ENCODE results near the gene WDSUB1. TPM values are rescaled to one million over a fixed set of nuclear protein-coding genes. Genes with fewer than 3 reads are reported as not detected.

Gene WDSUB1
- total RNA-seq, 3 donors from 2014 or later: 2.3 to 3.6 (median 2.4) TPM

DNA sequence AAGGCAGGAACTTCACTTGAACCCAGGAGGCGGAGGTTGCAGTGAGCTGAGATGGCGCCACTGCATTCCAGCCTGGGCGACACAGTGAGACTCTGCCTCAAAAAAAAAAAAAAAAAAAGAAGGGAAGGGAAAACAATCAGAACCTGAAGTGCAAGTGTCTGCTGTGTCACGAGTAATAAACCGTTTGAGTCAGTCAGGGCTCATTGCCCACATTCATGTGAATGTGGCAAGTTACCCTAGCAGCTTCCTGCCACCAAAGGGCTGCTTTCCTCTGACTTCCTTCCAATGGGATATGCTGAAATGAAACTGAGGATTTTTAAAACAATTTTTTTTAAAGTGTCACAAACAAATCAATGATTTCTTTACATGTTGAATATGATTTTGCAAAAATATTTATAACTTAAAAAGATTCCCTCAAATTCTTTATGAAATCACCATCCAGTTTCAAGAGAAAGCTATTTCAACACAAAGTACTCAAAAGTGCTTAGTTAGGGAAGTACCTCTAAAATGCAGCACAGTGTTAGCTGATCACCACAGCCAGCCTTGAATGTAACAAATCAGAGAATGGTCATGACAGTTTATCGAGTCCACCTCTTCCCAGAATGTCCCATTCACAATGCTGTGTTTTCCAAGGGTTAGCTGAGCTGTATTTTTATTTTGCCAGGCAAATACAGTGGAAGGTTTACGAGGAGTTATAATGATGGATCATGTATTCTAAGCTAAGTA is 36.4 kb downstream of the WDSUB1 start:
- Mint-ChIP-seq H3K9me3 (peaks cover 5% of the 10 kb centered on the region), H3K27me3 (ENCODE audit: low read depth) (no peaks in the 10 kb centered on the region), H3K36me3 (ENCODE audit: insufficient read depth) (peaks cover 33% of the 10 kb centered on the region), H3K4me3 (no peak overlapping the region), H3K4me1 (ENCODE audit: low read depth) (peaks cover 4% of the 10 kb centered on the region)
- DNase-seq (no peak), ATAC-seq (no peak)

DNA sequence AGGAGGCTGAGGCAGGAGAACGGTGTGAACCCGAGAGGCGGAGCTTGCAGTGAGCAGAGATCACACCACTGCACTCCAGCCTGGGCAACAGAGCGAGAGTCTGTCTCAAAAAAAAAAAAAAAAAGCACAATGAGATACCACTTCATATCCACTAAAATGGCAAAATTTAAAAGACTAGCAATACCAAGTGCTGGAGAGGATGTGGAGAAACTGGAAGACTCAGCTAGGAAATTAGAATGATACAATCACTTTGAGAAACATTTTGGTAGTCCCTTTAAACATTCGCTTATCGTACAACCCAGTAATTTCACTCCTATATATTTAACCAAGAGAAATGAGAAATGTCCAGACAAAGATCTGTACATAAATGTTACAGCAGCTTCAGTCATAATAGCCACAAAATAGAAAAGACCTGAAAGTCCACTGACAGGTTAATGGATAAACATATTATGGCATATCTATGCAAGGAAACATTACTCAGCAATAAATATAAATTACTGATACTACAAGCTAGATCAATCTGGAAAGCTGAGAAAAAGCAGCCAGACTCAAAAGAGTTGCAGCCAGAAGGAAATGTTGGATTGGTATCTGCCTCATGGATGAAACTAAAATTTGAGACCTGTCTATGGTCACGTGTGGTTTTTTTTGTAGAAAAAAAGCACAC is 40.0 kb downstream of the WDSUB1 start:
- Mint-ChIP-seq H3K27me3 (ENCODE audit: low read depth) (no peaks in the 10 kb centered on the region), H3K4me3 (no peak overlapping the region), H3K4me1 (ENCODE audit: low read depth) (peaks cover 4% of the 10 kb centered on the region), H3K36me3 (ENCODE audit: insufficient read depth) (peaks cover 35% of the 10 kb centered on the region), H3K9me3 (peaks cover 5% of the 10 kb centered on the region)
- no peak for DNase-seq
- no peak for ATAC-seq

DNA sequence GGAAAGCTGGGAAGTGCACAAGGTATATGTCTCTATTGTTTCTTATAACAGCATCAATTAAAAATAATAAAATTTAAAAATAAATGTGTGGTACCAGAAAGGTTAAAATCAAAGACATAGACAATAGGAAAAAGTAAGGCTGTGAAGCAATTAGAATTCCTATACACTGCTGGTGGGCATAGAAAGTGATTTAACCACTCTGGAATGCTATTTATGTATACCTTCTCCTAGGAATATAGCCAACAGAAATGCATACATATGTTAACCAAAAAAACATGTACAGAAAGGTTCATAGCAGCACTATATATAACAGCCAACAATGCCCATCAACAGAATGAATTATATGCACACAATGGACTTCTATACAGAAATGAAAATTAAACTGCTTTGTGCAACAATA is 43.0 kb downstream of the WDSUB1 start:
- Mint-ChIP-seq H3K36me3 (ENCODE audit: insufficient read depth) (peaks cover 43% of the 10 kb centered on the region), H3K27me3 (ENCODE audit: low read depth) (no peaks in the 10 kb centered on the region), H3K4me1 (ENCODE audit: low read depth) (no peaks in the 10 kb centered on the region), H3K4me3 (no peak overlapping the region), H3K9me3 (peaks cover 5% of the 10 kb centered on the region)
- ATAC-seq (no peak), DNase-seq (no peak)

DNA sequence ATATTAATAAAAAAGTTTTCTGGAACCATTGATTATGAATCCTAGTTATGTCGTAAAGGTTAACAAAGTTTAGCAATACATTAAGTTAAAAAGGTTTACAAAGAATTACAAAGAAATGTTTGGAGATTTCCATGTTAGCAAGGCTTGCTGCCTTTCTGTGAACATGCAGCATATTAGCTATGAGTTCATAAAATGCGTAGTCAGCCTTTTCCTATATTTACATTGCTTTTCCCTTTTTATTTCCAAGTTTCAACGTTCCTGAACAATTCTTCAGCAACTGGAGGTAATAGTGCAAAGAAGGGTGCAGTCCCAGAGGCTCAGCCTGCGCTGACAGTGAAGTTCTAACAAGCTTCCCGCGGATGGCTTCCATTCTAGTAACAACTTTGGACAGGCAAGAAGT is 51.6 kb downstream of the WDSUB1 start:
- no peak for ATAC-seq

DNA sequence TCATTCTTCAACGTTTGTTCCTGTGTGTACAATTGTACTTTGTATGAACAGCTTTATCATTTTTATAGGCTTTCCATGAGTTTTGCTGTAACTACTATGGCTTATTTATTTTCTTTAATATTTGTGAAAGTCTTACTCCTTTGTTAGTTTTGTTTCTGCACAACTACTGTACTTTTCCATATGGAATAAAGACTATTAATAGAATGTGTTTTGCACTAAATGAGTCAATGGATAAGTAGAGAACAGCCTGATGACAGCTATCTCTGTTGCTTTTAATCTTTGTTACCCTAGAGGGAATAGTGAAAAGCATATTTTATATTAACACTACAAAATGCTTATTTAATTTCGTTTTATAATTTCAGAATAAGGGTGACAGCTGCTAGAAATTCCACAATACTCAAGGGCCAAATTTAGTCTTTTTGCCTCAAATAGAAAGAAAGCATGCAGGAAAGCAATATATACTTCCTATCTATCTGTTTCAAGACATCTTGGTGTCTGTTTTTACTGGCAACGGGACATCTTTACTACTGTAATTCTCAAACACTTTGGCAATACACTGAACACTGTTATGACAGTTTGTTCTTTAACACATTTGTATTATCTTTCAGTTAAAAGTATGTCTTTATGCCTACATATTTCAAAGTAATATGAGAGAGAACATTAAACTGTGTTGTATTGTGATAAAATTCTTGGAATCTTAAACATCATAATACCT is 53.9 kb downstream of the WDSUB1 start:
- DNase-seq (no peak), ATAC-seq (no peak)
- no peaks in the 10 kb centered on the region for H3K9me3 Mint-ChIP-seq
- peaks cover 17% of the 10 kb centered on the region for H3K36me3 Mint-ChIP-seq (ENCODE audit: insufficient read depth)
- no peak overlapping the region for H3K4me3 Mint-ChIP-seq
- peaks cover under 1% of the 10 kb centered on the region for H3K4me1 Mint-ChIP-seq (ENCODE audit: low read depth)
- H3K27me3 Mint-ChIP-seq (ENCODE audit: low read depth): no peaks in the 10 kb centered on the region

More for the DNA sequence above, 51.6 kb downstream of the WDSUB1 start:
- H3K4me1 Mint-ChIP-seq (ENCODE audit: low read depth): no peaks in the 10 kb centered on the region
- no peaks in the 10 kb centered on the region for H3K9me3 Mint-ChIP-seq
- H3K36me3 Mint-ChIP-seq (ENCODE audit: insufficient read depth): peaks cover 27% of the 10 kb centered on the region
- no peaks in the 10 kb centered on the region for H3K27me3 Mint-ChIP-seq (ENCODE audit: low read depth)
- H3K4me3 Mint-ChIP-seq: no peak overlapping the region
- DNase-seq: no peak

DNA sequence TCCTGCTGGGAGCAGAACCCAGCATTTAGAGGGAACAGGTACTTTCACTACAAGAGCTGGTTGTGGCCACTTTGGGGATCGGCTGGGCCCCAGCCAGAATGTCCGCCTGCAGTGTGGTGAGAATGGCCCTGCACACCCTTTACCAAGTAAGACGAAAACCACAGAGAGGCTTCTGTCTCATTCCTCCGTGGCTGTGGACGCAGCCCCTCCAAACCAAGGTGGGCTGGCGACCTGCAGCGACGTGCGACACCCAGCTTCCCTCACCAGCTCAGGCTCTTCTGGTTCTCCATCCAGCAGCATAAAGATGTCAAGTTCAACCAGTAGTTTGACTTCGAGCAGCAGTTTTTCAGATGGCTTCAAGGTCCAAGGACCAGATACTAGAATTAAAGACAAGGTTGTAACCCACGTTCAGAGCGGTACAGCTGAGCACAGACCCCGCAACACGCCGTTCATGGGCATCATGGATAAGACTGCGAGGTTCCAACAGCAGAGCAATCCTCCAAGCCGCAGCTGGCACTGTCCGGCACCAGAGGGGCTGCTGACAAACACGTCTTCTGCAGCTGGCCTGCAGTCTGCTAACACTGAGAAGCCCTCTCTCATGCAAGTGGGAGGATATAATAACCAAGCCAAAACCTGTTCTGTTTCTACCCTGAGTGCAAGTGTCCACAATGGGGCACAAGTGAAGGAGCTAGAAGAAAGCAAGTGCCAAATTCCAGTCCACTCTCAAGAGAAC is 56.2 kb downstream of the WDSUB1 start:
- ATAC-seq: no peak
- H3K27me3 Mint-ChIP-seq (ENCODE audit: low read depth): no peaks in the 10 kb centered on the region
- no peak overlapping the region for H3K4me3 Mint-ChIP-seq
- H3K36me3 Mint-ChIP-seq (ENCODE audit: insufficient read depth): peaks cover 10% of the 10 kb centered on the region
- H3K4me1 Mint-ChIP-seq (ENCODE audit: low read depth): peaks cover 14% of the 10 kb centered on the region
- H3K9me3 Mint-ChIP-seq: no peaks in the 10 kb centered on the region
- no peak for DNase-seq

DNA sequence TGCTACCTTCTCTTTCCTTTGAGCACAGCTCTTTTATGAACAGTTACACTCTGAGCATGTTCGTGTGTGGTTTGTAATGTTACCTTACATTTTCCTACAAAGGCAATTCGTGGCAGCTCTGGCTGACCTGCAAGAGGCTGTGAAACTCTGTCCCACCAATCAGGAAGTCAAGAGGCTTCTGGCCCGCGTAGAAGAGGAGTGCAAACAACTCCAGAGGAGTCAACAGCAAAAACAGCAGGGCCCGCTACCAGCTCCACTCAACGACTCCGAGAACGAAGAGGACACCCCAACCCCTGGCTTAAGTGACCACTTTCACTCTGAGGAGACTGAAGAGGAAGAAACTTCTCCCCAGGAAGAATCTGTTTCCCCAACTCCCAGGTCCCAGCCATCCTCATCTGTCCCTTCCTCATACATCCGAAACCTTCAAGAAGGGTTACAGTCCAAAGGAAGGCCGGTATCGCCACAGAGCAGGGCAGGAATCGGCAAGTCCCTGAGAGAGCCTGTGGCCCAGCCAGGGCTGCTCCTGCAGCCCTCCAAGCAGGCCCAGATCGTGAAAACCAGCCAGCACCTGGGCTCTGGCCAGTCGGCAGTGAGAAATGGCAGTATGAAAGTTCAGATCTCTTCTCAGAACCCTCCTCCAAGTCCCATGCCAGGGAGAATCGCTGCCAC is 56.9 kb downstream of the WDSUB1 start:
- Mint-ChIP-seq H3K27me3 (ENCODE audit: low read depth) (no peaks in the 10 kb centered on the region), H3K4me1 (ENCODE audit: low read depth) (peaks cover 14% of the 10 kb centered on the region), H3K9me3 (no peaks in the 10 kb centered on the region), H3K4me3 (no peak overlapping the region), H3K36me3 (ENCODE audit: insufficient read depth) (peaks cover 5% of the 10 kb centered on the region)
- DNase-seq (no peak), ATAC-seq (no peak)

DNA sequence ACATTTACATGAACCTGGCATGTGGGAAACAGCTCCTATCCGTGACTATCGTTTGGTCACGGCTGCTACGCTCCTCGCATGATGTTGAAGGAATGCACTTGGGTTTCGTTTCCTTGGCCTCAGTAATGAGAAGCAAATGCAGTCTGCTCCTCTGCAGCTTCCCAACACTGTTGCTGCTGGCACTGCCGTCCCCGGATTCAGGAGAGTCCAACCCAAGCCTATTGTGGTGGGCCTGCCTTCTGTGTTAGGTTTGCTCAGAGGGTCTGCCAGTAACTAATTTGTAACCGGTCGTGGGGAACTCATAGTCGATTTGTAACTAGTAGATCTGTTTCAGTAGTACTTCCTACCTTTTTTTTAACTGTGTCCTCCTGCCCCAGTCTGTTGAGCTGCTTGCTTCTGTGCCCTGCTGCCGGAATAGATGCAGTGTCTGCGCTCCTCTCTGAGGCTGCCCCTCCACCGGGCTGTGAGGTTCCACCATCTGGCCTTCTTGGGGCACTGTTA is 58.4 kb downstream of the WDSUB1 start:
- ATAC-seq: no peak
- DNase-seq: no peak
- Mint-ChIP-seq H3K36me3 (ENCODE audit: insufficient read depth) (peaks cover 2% of the 10 kb centered on the region), H3K4me1 (ENCODE audit: low read depth) (peaks cover 16% of the 10 kb centered on the region), H3K9me3 (no peaks in the 10 kb centered on the region), H3K27me3 (ENCODE audit: low read depth) (no peaks in the 10 kb centered on the region), H3K4me3 (no peak overlapping the region)

DNA sequence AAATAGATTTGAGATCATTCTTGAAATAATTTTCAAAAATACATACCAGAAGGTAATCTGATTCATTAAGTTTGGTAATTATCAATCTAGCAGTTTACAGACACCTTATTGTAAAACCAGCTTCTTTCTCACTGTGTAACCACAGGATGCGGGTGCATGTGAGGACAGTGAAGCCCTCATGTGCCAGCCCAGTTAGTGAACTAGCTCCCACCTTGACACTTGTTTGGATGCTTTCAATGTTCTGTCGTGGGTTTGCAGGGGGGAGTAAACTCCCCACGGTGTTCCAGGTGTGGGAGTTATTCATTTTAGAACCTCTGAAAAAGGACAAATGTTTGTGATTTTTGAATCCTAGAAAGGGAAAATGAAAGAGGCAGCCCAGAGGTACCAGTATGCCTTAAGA is 59.0 kb downstream of the WDSUB1 start:
- Mint-ChIP-seq H3K4me1 (ENCODE audit: low read depth) (peaks cover 16% of the 10 kb centered on the region), H3K9me3 (no peaks in the 10 kb centered on the region), H3K4me3 (no peak overlapping the region), H3K27me3 (ENCODE audit: low read depth) (no peaks in the 10 kb centered on the region), H3K36me3 (ENCODE audit: insufficient read depth) (peaks cover 2% of the 10 kb centered on the region)
- DNase-seq (no peak), ATAC-seq (no peak)

DNA sequence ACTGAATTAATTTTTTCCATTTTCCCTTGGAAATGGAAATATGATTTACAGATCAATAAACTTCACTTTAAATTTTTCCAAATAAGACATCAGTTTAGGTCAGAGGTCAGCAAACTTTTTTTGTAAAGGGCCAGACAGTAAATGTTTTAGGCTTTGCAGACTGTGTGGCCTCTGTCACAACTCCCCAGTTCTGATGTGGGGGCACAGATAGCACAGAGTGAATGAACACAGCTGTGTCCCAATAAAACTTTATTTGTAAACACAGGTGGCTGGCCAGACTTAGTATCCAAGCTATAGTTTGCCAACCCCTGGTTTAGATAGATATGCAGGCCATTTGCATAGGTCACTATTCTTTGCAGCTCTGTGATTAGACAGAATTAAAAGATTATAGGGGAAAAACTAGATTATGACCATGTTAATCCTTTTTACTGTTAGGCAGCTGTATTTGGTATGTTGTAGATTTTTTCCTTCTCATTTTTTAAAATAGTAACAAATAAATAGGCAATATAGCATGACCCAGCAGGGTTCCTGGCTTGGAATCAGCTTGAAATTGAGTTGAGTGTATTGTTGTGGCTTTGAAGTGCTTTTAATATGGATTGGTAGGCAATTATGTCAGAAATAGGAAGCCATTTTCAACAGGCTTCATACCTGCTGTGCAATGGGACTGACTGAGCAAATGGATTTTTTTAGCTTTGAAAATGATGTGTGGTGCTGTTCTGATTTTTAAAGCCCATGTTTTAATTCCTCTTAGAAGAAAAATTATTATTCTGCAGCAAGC is 59.7 kb downstream of the WDSUB1 start:
- H3K4me3 Mint-ChIP-seq: no peak overlapping the region
- ATAC-seq: no peak
- peaks cover 16% of the 10 kb centered on the region for H3K4me1 Mint-ChIP-seq (ENCODE audit: low read depth)

DNA sequence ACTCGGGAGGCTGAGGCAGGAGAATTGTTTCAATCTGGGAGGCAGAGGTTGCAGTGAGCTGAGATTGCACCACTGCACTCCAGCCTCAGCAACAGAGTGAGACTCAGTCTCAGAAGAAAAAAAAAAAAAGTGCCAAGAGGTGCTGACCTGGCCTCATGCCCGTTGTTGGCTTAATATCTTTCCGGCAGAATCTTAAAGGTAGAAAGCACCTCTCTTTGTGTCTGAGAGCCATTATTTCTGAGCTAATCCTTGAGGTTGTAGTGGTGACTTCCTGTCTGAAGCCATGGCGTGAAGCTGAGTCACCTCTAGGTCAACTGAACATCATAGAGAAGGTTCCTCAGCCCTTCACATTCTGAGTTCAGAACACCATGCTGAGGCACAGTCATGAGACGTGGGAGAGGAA is 60.4 kb downstream of the WDSUB1 start:
- no peaks in the 10 kb centered on the region for H3K36me3 Mint-ChIP-seq (ENCODE audit: insufficient read depth)
- no peaks in the 10 kb centered on the region for H3K27me3 Mint-ChIP-seq (ENCODE audit: low read depth)
- DNase-seq (no peak), ATAC-seq (peak; percentile 34 to 85)
- H3K4me1 Mint-ChIP-seq (ENCODE audit: low read depth): peaks cover 16% of the 10 kb centered on the region
- H3K9me3 Mint-ChIP-seq: no peaks in the 10 kb centered on the region
- H3K4me3 Mint-ChIP-seq: no peak overlapping the region

More for the DNA sequence above, 59.7 kb downstream of the WDSUB1 start:
- DNase-seq: no peak
- Mint-ChIP-seq H3K27me3 (ENCODE audit: low read depth) (no peaks in the 10 kb centered on the region), H3K9me3 (no peaks in the 10 kb centered on the region), H3K36me3 (ENCODE audit: insufficient read depth) (no peaks in the 10 kb centered on the region)

DNA sequence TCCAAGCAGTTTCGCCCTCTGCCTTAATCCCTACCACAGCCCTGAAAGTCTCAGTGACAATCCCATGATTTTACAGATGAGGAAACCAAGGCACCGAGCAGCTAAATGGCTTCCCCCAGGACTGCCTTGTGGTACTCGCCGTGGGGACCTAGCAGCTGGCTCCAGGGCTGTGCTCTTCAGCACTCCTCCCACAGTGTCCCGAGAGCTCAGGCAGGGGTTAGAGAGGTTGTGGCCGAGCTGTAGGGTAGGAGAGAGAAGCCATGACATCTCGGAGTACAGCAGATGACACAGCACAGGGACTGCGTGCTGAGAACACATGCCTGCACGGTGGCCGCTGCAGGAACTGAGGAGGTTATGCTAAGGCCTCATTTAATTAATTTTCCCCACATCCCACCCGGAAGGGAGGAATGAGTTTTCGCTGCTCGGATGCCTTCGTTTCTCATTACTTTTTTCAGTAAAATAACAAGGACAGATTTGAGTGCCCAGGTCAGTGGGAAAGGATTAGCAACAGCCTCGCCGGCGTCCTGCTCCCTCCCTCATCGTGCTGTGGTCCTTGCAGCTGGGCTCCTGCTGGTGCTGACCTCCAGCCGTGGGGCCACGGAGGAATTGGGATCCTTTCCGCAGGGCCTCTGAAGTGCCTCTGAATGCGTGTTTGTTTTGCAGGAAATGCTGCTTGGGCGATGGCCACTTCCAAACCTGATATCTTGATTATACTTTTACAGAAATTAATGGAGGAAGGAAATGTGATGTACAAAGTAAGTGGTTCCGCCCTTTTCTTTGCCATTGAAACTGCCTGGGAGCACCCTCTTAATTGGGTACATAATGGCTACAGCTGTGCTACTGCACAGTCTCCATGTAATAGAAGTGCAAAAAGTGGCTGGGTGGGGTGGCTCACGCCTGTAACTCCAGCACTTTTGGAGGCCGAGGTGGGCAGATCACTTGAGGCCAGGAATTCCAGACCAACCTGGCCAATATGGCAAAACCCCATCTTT is 61.2 kb downstream of the WDSUB1 start:
- Mint-ChIP-seq H3K27me3 (ENCODE audit: low read depth) (no peaks in the 10 kb centered on the region), H3K9me3 (no peaks in the 10 kb centered on the region), H3K4me3 (no peak overlapping the region), H3K36me3 (ENCODE audit: insufficient read depth) (no peaks in the 10 kb centered on the region), H3K4me1 (ENCODE audit: low read depth) (peaks cover 16% of the 10 kb centered on the region)
- ATAC-seq (no peak), DNase-seq (no peak)

Measured in activated T-cell treated with anti-CD3 and anti-CD28 coated beads, Interleukin-2, amount 50 U/mL, for 4 hours (primary cell).